Measurements from ENCODE around the gene HRH4. TPM values are rescaled to one million over a fixed set of nuclear protein-coding genes. Genes with fewer than 3 reads are reported as not detected.

HRH4 gene
- total and polyA plus RNA-seq, 2 donors (not counting 3 experiments of a cell fraction or from before 2014, with no cell fraction given) = 0.03 TPM; not detected in 1

DNA sequence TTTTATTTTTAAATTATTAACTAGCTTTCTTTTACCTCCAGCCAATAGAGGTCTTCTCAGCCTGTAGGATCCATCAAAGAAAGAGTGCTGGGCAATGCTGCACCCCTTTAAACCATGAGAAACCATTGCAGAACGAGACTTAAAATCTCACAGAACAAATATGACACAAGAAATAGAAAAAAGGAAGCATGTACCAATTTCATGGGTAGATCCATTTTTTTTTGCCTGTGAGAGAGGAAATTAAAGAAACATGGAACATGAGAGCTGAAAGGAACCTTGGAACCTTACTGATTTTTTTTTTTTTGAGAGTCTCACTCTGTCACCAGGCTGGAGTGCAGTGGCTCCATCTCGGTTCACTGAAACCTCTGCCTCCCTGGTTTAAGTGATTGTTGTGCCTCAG, 14.0 kb downstream of the HRH4 start:
- Histone ChIP-seq H4K20me1 (replicated peaks; ENCODE audit: control insufficient read depth, extremely low read depth, insufficient read depth, low read length) (no peaks in the 10 kb centered on the region), H3K9me1 (replicated peaks; ENCODE audit: control insufficient read depth, extremely low read depth, insufficient read depth, low read length) (no peaks in the 10 kb centered on the region), H3K36me3 (ENCODE audit: control insufficient read depth in 2 of 2, extremely low read depth in 1 of 2, insufficient read depth in 2 of 2, low read length in 2 of 2) (no peaks in the 10 kb centered on the region), H3K4me1 (ENCODE audit: control insufficient read depth, extremely low read depth, insufficient read depth, low read length) (no peaks in the 10 kb centered on the region), H3K9ac (replicated peaks; ENCODE audit: extremely low read depth, insufficient read depth, low read length) (no peak overlapping the region), H3K27me3 (ENCODE audit: control insufficient read depth in 2 of 2, insufficient read depth in 2 of 2, low read length in 2 of 2) (no peaks in the 10 kb centered on the region), H3K4me3 (replicated peaks in 1 of 3; ENCODE audit: insufficient read depth in 1 of 3, low read depth in 1 of 3, low read length in 3 of 3) (no peak overlapping the region), H2AFZ (ENCODE audit: low read depth, low read length) (no peak overlapping the region), H3K79me2 (ENCODE audit: control insufficient read depth, insufficient read depth, low read length) (no peaks in the 10 kb centered on the region), H3K4me2 (ENCODE audit: insufficient read depth, low read length) (no peak overlapping the region), H3K27ac (ENCODE audit: insufficient read depth, low read depth, low read length) (no peak overlapping the region), H3K9me3 (replicated peaks; ENCODE audit: control insufficient read depth, insufficient read depth, low read length) (no peaks in the 10 kb centered on the region)
- no peak for FAIRE-seq
- no peak for TF ChIP-seq JUN (IDR thresholded peaks at IDR 0.05; ENCODE audit: borderline replicate concordance, insufficient read depth, insufficient read length, low read depth)
- TF ChIP-seq FOS (IDR thresholded peaks at IDR 0.05; ENCODE audit: borderline replicate concordance, insufficient read depth, low read length) = no peak
- no peak for TF ChIP-seq GATA2 (IDR thresholded peaks at IDR 0.05; ENCODE audit: insufficient read depth, insufficient read length, low read depth, low read length)
- TF ChIP-seq, protein P1, sequence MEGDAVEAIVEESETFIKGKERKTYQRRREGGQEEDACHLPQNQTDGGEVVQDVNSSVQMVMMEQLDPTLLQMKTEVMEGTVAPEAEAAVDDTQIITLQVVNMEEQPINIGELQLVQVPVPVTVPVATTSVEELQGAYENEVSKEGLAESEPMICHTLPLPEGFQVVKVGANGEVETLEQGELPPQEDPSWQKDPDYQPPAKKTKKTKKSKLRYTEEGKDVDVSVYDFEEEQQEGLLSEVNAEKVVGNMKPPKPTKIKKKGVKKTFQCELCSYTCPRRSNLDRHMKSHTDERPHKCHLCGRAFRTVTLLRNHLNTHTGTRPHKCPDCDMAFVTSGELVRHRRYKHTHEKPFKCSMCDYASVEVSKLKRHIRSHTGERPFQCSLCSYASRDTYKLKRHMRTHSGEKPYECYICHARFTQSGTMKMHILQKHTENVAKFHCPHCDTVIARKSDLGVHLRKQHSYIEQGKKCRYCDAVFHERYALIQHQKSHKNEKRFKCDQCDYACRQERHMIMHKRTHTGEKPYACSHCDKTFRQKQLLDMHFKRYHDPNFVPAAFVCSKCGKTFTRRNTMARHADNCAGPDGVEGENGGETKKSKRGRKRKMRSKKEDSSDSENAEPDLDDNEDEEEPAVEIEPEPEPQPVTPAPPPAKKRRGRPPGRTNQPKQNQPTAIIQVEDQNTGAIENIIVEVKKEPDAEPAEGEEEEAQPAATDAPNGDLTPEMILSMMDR (IDR thresholded peaks at IDR 0.05; ENCODE audit: extremely low read depth in 1 of 2, insufficient read depth in 1 of 2, low read depth in 1 of 2, low read length in 2 of 2) = no peak
- TF ChIP-seq MYC (IDR thresholded peaks at IDR 0.05; ENCODE audit: low read depth, low read length) = no peak
- dilution Hi-C loops (cut with MboI; ENCODE audit: extremely low pct_ligation_motif_present, low sequenced_read_pairs) (no loop called here), intact Hi-C loops (cut with micrococcal nuclease) (no loop called here)
- ChIA-PET POLR2A (no interaction called here), CTCF (interaction anchor here (0.7 to 2.7 kb wide), 6 partner anchors 8 to 115 kb away, joined by 3 to 16 read pairs (median 4); no protein-coding TSS in a partner anchor)
- no TSS peak for BruUV-seq (replicated peaks)
- DNase-seq (ENCODE audit: low read depth, low spot score) = no peak
